NK-92 (cell line): ENCODE data around the gene TGM4.

Experiments used
- DNase-seq: peaks from one replicate; lab custom pipeline; 2025; ENCODE audit not compliant: unreplicated experiment; lab: John Stamatoyannopoulos, UW

Gene TGM4

GRCh38 chr3:44950275-44950734 lies 75.9 kb downstream of the TGM4 start:
- no peak for DNase-seq

- no peak for DNase-seq
Measured at GRCh38 chr3:44952689-44953088, 78.3 kb downstream of the TGM4 start.

GRCh38 chr3:44954304-44954703 lies 79.9 kb downstream of the TGM4 start:
- no peak for DNase-seq

- no peak for DNase-seq
Measured at GRCh38 chr3:44954962-44955361, 80.6 kb downstream of the TGM4 start.

- DNase-seq = no peak
Measured at GRCh38 chr3:44955917-44956316, 81.5 kb downstream of the TGM4 start.

- no peak for DNase-seq
Measured at GRCh38 chr3:44957986-44958385, 83.6 kb downstream of the TGM4 start.

- DNase-seq = no peak
Measured at GRCh38 chr3:44958386-44958785, 84.0 kb downstream of the TGM4 start.

- DNase-seq = no peak
Measured at GRCh38 chr3:44960387-44961026, 86.1 kb downstream of the TGM4 start.

- DNase-seq = no peak
Measured at GRCh38 chr3:44961888-44962287, 87.5 kb downstream of the TGM4 start.

GRCh38 chr3:44962621-44963393 lies 88.4 kb downstream of the TGM4 start:
- DNase-seq = no peak

GRCh38 chr3:44963571-44964325 lies 89.3 kb downstream of the TGM4 start:
- DNase-seq = no peak
